ENCODE results near the gene RSL1D1.

GRCh38 chr16:11835891-11836649, 15.3 kb downstream of the RSL1D1 start:
- TF ChIP-seq CTCF (IDR thresholded peaks at IDR 0.05; ENCODE audit: borderline replicate concordance, extremely low read depth, low read length, poor library complexity, severe bottlenecking), result no peak
- TF ChIP-seq EZH2 (IDR thresholded peaks at IDR 0.05; ENCODE audit: borderline replicate concordance, low read depth, low read length, severe bottlenecking), result no peak
